GM12878 (cell line): ENCODE results near the gene RALB. TPM values are rescaled to one million over a fixed set of nuclear protein-coding genes. Genes with fewer than 3 reads are reported as not detected.

Experiments
- ATAC-seq: fragments of 200-7000 bp; cut with Tn5 transposase; 3 replicates; pipeline ENCODE4 v1.9.1; 2020; ENCODE audit warnings: mild to moderate bottlenecking, moderate library complexity
- BruUV-seq: library from RNA; stranded (reverse); fragments of 400-500 nt; replicated peaks from 2 replicates; lab custom pipeline; 2021; lab: Mats Ljungman, UMichigan
- CTCF ChIA-PET: fragments of 300-600 bp; sonication (Branson Sonifier 250); formaldehyde crosslinking; extraction: SDS; loops from one replicate; lab custom pipeline; 2021; ENCODE audit warnings: inconsistent platforms; lab: Yijun Ruan, JAX
- POLR2A ChIA-PET: fragments of 350-600 bp; formaldehyde crosslinking; extraction: SDS; loops from one replicate; lab custom pipeline; 2021; ENCODE audit warnings: inconsistent platforms; lab: Charles Lee
- RAD21 ChIA-PET: fragments of 300-600 bp; sonication (Branson Sonifier 250); formaldehyde crosslinking; loops from one replicate; lab custom pipeline; 2023; ENCODE audit warnings: antibody characterized with exemption; ENCODE audit not compliant: unreplicated experiment; lab: Charles Lee
- SMC1A ChIA-PET: fragments of 300-600 bp; sonication (Branson Sonifier 250); formaldehyde crosslinking; loops from one replicate; lab custom pipeline; 2023; ENCODE audit not compliant: unreplicated experiment, uncharacterized antibody; lab: Charles Lee
- DNase-seq: peaks from one replicate; pipeline ENCODE4 v3.0.0-alpha.2; 2011; ENCODE audit warnings: low read depth, low spot score
- FAIRE-seq: peaks from 3 replicates; lab custom pipeline; 2011; peaks lifted over from hg19 to GRCh38; lab: Jason Lieb, UNC
- H2AFZ ChIP-seq: 2 replicates; pipeline ENCODE4 v1.6.0; 2011; ENCODE audit warnings: low read depth, low read length, control low read depth; ENCODE audit not compliant: control insufficient read depth
- H3K27ac ChIP-seq: 2 replicates; pipeline ENCODE4 v1.5.1; 2011; ENCODE audit warnings: control low read depth; ENCODE audit not compliant: control insufficient read depth, insufficient read depth
- H3K27me3 ChIP-seq, 2 experiments: replicated peaks in 1 of 2; 2 replicates each; pipeline versions ENCODE4 v1.6.0 to v1.6.1; 2011; ENCODE audit warnings: low read length in 1 of 2; ENCODE audit not compliant: control insufficient read depth in 2 of 2, insufficient read depth in 2 of 2
- H3K36me3 ChIP-seq, 2 experiments: 2 replicates each; pipeline ENCODE4 v1.5.1; 2011; ENCODE audit warnings: low read length in 1 of 2; ENCODE audit not compliant: control insufficient read depth in 2 of 2, insufficient read depth in 2 of 2
- H3K4me1 ChIP-seq: 2 replicates; pipeline ENCODE4 v1.6.1; 2011; ENCODE audit warnings: mild to moderate bottlenecking, low read length, moderate library complexity, mixed read lengths; ENCODE audit not compliant: control insufficient read depth, insufficient read depth
- H3K4me2 ChIP-seq: 2 replicates; pipeline ENCODE4 v1.6.0; 2011; ENCODE audit warnings: control low read depth; ENCODE audit not compliant: control insufficient read depth, insufficient read depth
- H3K4me3 ChIP-seq: fragments of 200-600 bp; sonication (generic); 2 replicates; pipeline ENCODE4 v1.5.1; 2016
- H3K79me2 ChIP-seq: 2 replicates; pipeline ENCODE4 v1.6.0; 2011; ENCODE audit warnings: low read length; ENCODE audit not compliant: control insufficient read depth, insufficient read depth
- H3K9ac ChIP-seq: 2 replicates; pipeline ENCODE4 v1.8.0; 2011; ENCODE audit warnings: low read length, control low read depth, mixed read lengths; ENCODE audit not compliant: control insufficient read depth, insufficient read depth
- H3K9me3 ChIP-seq: replicated peaks from 3 replicates; pipeline ENCODE4 v1.5.1; 2011; ENCODE audit warnings: mild to moderate bottlenecking, low read length; ENCODE audit not compliant: control insufficient read depth, insufficient read depth
- H4K20me1 ChIP-seq: 2 replicates; pipeline ENCODE4 v1.6.0; 2011; ENCODE audit not compliant: control insufficient read depth, insufficient read depth
- BCL11A ChIP-seq: IDR thresholded peaks from 2 replicates; pipeline ENCODE4 v1.6.1; 2011; ENCODE audit warnings: low read depth, low read length
- CREM ChIP-seq: IDR thresholded peaks from 2 replicates; pipeline ENCODE4 v1.6.1; 2014; ENCODE audit warnings: antibody characterized with exemption, low read depth
- EP300 ChIP-seq, 2 experiments: fragments of 150-350 bp in 1 of 2; IDR thresholded peaks; 2 replicates each; pipeline ENCODE4 v1.6.1; 2011 to 2012; ENCODE audit warnings: low read depth in 2 of 2, low read length in 2 of 2, borderline replicate concordance in 1 of 2, improper control_type of control experiment in 1 of 2, inconsistent platforms in 1 of 2; ENCODE audit not compliant: control insufficient read depth in 1 of 2
- ESRRA ChIP-seq: IDR thresholded peaks from 2 replicates; pipeline ENCODE4 v1.6.1; 2012; ENCODE audit warnings: mild to moderate bottlenecking, low read length, improper control_type of control experiment
- FOS ChIP-seq: IDR thresholded peaks from 3 replicates; pipeline ENCODE4 v1.6.1; 2011; ENCODE audit warnings: borderline replicate concordance; ENCODE audit not compliant: insufficient read length; ENCODE audit errors: extremely low read depth
- MYB ChIP-seq: fragments of 150-350 bp; IDR thresholded peaks from 2 replicates; pipeline ENCODE4 v1.6.1; 2014; ENCODE audit warnings: mild to moderate bottlenecking, low read depth, low read length, borderline replicate concordance
- NKRF ChIP-seq: fragments of 450-650 bp; conservative IDR thresholded peaks from 2 replicates; pipeline ENCODE4 v1.6.1; 2017; ENCODE audit warnings: mild to moderate bottlenecking, moderate library complexity
- NR2F1 ChIP-seq: fragments of 450-650 bp; conservative IDR thresholded peaks from 2 replicates; pipeline ENCODE4 v1.6.1; 2017; ENCODE audit warnings: mild to moderate bottlenecking
- SRF ChIP-seq, 2 experiments: IDR thresholded peaks; 2 replicates each; pipeline ENCODE4 v1.6.1; 2011; ENCODE audit warnings: low read depth in 2 of 2, low read length in 2 of 2, mild to moderate bottlenecking in 1 of 2, moderate library complexity in 1 of 2
- YY1 ChIP-seq: IDR thresholded peaks from 2 replicates; pipeline ENCODE4 v1.6.1; 2011; ENCODE audit warnings: low read depth, mild to moderate bottlenecking, low read length
- ZBTB4 ChIP-seq: fragments of 450-650 bp; formaldehyde crosslinking; IDR thresholded peaks from 2 replicates; pipeline ENCODE4 v1.4.0; 2022; ENCODE audit warnings: mild to moderate bottlenecking, moderate library complexity
- ZNF592 ChIP-seq: fragments of 450-650 bp; IDR thresholded peaks from 2 replicates; pipeline ENCODE4 v1.6.1; 2017; ENCODE audit warnings: mild to moderate bottlenecking, moderate library complexity
- WGBS: methylation state at CpG from one replicate; pipeline ENCODE4 v1.1.6; 2016; ENCODE audit warnings: low lambda C conversion rate; ENCODE audit not compliant: insufficient replicate concordance, insufficient coverage; ENCODE audit errors: missing lambda C conversion rate; 5-methylcytosine and 5-hydroxymethylcytosine counted together
- in situ Hi-C: fragments of 300-500 bp; cut with MboI; formaldehyde crosslinking; loops from 9 replicates; pipeline ENCODE4 v1.14.3; 2018; ENCODE audit warnings: mixed read lengths
- intact Hi-C: fragments of 100-400 bp; cut with micrococcal nuclease; formaldehyde crosslinking; loops from one replicate; pipeline ENCODE4 v1.14.2; 2022; ENCODE audit not compliant: unreplicated experiment
- polyA plus RNA-seq, 11 experiments: library from polyadenylated mRNA; depleted of rRNA in 4 of 11; unstranded in 6 of 11; stranded (reverse) in 5 of 11; fragments of >200 nt; fragmentation: Nextera tagmentation in 4 of 11; fragmentation: Illumina TruSeq in 1 of 11; extraction: Ambion mirVana in 4 of 11; extraction: Trizol in 1 of 11; gene quantifications; 1 replicate in 1 of 11; 2 replicates in 10 of 11; pipeline versions ENCODE4 v1.2.1 to v1.2.3, GENCODE V29; 2011 to 2016; ENCODE audit warnings: inconsistent platforms in 2 of 11, missing spikeins in 2 of 11, low read depth in 1 of 11
- total RNA-seq, 4 experiments: library from RNA; depleted of rRNA in 3 of 4; stranded (reverse); fragments of >200 nt in 3 of 4; fragmentation: Illumina TruSeq in 1 of 4; extraction: Trizol in 1 of 4; gene quantifications; 2 replicates each; pipeline versions ENCODE4 v1.2.1 to v1.2.3, GENCODE V29; 2013 to 2021

Gene RALB
- total and polyA plus RNA-seq, 10 of the 15 experiments (the other 5 are each of a cell fraction or from before 2014, with no cell fraction given), result 8.3 to 54.0 (median 24.2) TPM

- Histone ChIP-seq H3K4me2 (peak overlapping the region; percentile 81), H3K79me2 (peaks cover 36% of the 10 kb centered on the region), H4K20me1 (no peaks in the 10 kb centered on the region), H3K9ac (peak overlapping the region; percentile 85), H3K36me3 (no peaks in the 10 kb centered on the region), H3K9me3 (no peaks in the 10 kb centered on the region), H2AFZ (peak overlapping the region; percentile 81), H3K27ac (peak overlapping the region; percentile 97), H3K4me3 (peak overlapping the region; percentile 89), H3K4me1 (peaks cover 18% of the 10 kb centered on the region), H3K27me3 (no peaks in the 10 kb centered on the region)
- ChIA-PET CTCF (interaction anchor here (0.7 to 6.0 kb wide), 12 partner anchors 9 to 528 kb away, joined by 3 to 52 read pairs (median 6); partner anchors contain the start of genes RALB and TMEM185B), SMC1A (interaction anchor here (0.7 to 7.3 kb wide), 21 partner anchors 9 to 590 kb away, joined by 3 to 106 read pairs (median 4); partner anchors contain the start of genes RALB and TMEM185B), RAD21 (interaction anchor here (0.8 to 4.7 kb wide), 13 partner anchors 9 to 471 kb away, joined by 3 to 64 read pairs (median 6); partner anchors contain the start of genes RALB and TMEM185B), POLR2A (interaction anchor here (0.6 to 4.2 kb wide), 15 partner anchors 9 to 553 kb away, joined by 3 to 22 read pairs (median 4); partner anchors contain the start of genes RALB, TMEM177 and TMEM185B)
- ATAC-seq, result peak; percentile 85
- in situ Hi-C loops, result no loop called here
- WGBS, result 2% methylated on average over 15 of the region's 15 CpGs
- FAIRE-seq, result peak; percentile 97
- intact Hi-C loops, result loop anchor here (2.0 to 5.0 kb wide), 4 partner anchors 21 to 475 kb away; partner anchors contain the start of genes PTPN4 and RALB
- BruUV-seq, result TSS peak; percentile 81
- DNase-seq, result peak; percentile 86
- TF ChIP-seq ESRRA (no peak), SRF (IDR thresholded peaks at IDR 0.05; ENCODE audit: low read depth in 2 of 2, low read length in 2 of 2) (no peak), ZNF592 (no peak), EP300 (IDR thresholded peaks at IDR 0.05; ENCODE audit: borderline replicate concordance in 1 of 2, control insufficient read depth in 1 of 2, low read depth in 2 of 2, low read length in 2 of 2) (peak in 1 of 2 experiments; percentile 37; a peak in 2 of 4 replicates), ZBTB4 (CRISPR knock-in tag) (no peak), NKRF (0 out of 2 replicates have a peak, but pooled peaks have one; percentile 45), CREM (peak; percentile 29; the same call in 1 of the 2 replicates), BCL11A (peak; percentile 51; the same call in 1 of the 2 replicates), YY1 (0 out of 2 replicates have a peak, but pooled peaks have one; percentile 2), FOS (no peak), MYB (no peak), NR2F1 (no peak)
These were observed 20.5 kb upstream of the RALB start for GRCh38 chr2:120231974-120232635.
